T-cell (primary cell): ENCODE data around the gene LMF1. TPM values are rescaled to one million over a fixed set of nuclear protein-coding genes. Genes with fewer than 3 reads are reported as not detected.

Source experiments
- ATAC-seq, 4 experiments: fragments of 200-7000 bp in 3 of 4; fragments of 150-1000 bp in 1 of 4; cut with Tn5 transposase; replicated peaks in 1 of 4; 1 replicate in 3 of 4; 2 replicates in 1 of 4; pipeline ENCODE4 v1.10.0; 2021; ENCODE audit warnings: moderate library complexity in 3 of 4, mild to moderate bottlenecking in 2 of 4, moderate number of reproducible peaks in 1 of 4
- CTCF ChIA-PET, 2 donors: fragments of 300-600 bp; sonication (Branson Sonifier 250); formaldehyde crosslinking; loops; one replicate each; lab custom pipeline; 2022; ENCODE audit warnings: antibody characterized with exemption in 2 of 2; lab: Charles Lee
- POLR2A ChIA-PET, 2 donors: fragments of 300-600 bp; sonication (Branson Sonifier 250); formaldehyde crosslinking; loops; one replicate each; lab custom pipeline; 2022; ENCODE audit warnings: antibody characterized with exemption in 2 of 2; lab: Charles Lee
- DNase-seq, 35 experiments: peaks; one replicate each; pipeline versions ENCODE4 v3.0.0 to v3.0.0-alpha.2; 2013 to 2023
- H3K27ac ChIP-seq: one replicate; pipeline ENCODE4 v1.5.1; 2013; ENCODE audit warnings: low read length
- H3K27me3 ChIP-seq, 2 experiments: replicated peaks in 1 of 2; 1 replicate in 1 of 2; 2 replicates in 1 of 2; pipeline versions ENCODE4 v1.6.1 to v1.7.0; 2013; ENCODE audit warnings: low read length in 1 of 2, mixed read lengths in 1 of 2; ENCODE audit not compliant: control insufficient read depth in 2 of 2, insufficient read depth in 2 of 2; ENCODE audit errors: extremely low read depth in 1 of 2
- H3K36me3 ChIP-seq, 2 donors: 1 replicate in 1 of 2; 2 replicates in 1 of 2; pipeline versions ENCODE4 v1.6.1 to v1.7.0; 2013; ENCODE audit warnings: low read length in 1 of 2; ENCODE audit not compliant: control insufficient read depth in 2 of 2, insufficient read depth in 1 of 2; ENCODE audit errors: extremely low read depth in 1 of 2
- H3K4me1 ChIP-seq, 2 experiments: 1 replicate in 1 of 2; 2 replicates in 1 of 2; pipeline versions ENCODE4 v1.6.1 to v1.7.0; 2013; ENCODE audit warnings: low read length in 2 of 2, mixed read lengths in 1 of 2; ENCODE audit not compliant: insufficient read depth in 2 of 2, control insufficient read depth in 1 of 2; ENCODE audit errors: extremely low read depth in 1 of 2
- H3K4me3 ChIP-seq, 2 donors: 1 replicate in 1 of 2; 2 replicates in 1 of 2; pipeline versions ENCODE4 v1.5.1 to v1.7.0; 2013; ENCODE audit warnings: mild to moderate bottlenecking in 2 of 2, low read length in 1 of 2, moderate library complexity in 1 of 2; ENCODE audit not compliant: control insufficient read depth in 1 of 2; ENCODE audit errors: extremely low read depth in 1 of 2
- H3K9me3 ChIP-seq: 2 replicates; pipeline ENCODE4 v1.7.0; 2013
- H3K27ac Mint-ChIP-seq, 2 donors: one replicate each; pipeline ENCODE4 v1.8.0; 2020 to 2021; ENCODE audit warnings: mild to moderate bottlenecking in 2 of 2, mixed read lengths in 2 of 2
- H3K27me3 Mint-ChIP-seq, 2 donors: one replicate each; pipeline ENCODE4 v1.8.0; 2021 to 2022; ENCODE audit warnings: mixed read lengths in 2 of 2
- H3K36me3 Mint-ChIP-seq: one replicate; pipeline ENCODE4 v1.8.0; 2021; ENCODE audit warnings: mixed read lengths
- H3K4me1 Mint-ChIP-seq, 3 donors: one replicate each; pipeline ENCODE4 v1.8.0; 2020 to 2022; ENCODE audit warnings: mixed read lengths in 3 of 3, mild to moderate bottlenecking in 1 of 3
- H3K4me3 Mint-ChIP-seq, 3 donors: one replicate each; pipeline ENCODE4 v1.8.0; 2020 to 2022; ENCODE audit warnings: mild to moderate bottlenecking in 3 of 3, mixed read lengths in 3 of 3, moderate library complexity in 3 of 3
- H3K9me3 Mint-ChIP-seq, 3 donors: one replicate each; pipeline ENCODE4 v1.8.0; 2020 to 2022; ENCODE audit warnings: mixed read lengths in 3 of 3
- WGBS: methylation state at CpG from one replicate; pipeline ENCODE4 v1.1.5; 2013; ENCODE audit warnings: missing lambda C conversion rate; ENCODE audit not compliant: insufficient coverage; 5-methylcytosine and 5-hydroxymethylcytosine counted together
- total RNA-seq, 35 experiments: library from RNA in 6 of 35; stranded (reverse) in 6 of 35; fragments of 120-200 nt in 1 of 35; gene quantifications; one replicate each; pipeline versions ENCODE4 v1.2.1 to v1.2.4 and lab custom pipeline; 2013 to 2026

The LMF1 gene
- total RNA-seq, 5 donors from 2014 or later (not counting 1 experiment from before 2014, with no cell fraction given), result 46.6 to 59.4 (median 51.1) TPM

GRCh38 chr16:913817-914439 is 56.9 kb downstream of the LMF1 start:
- Mint-ChIP-seq H3K27ac (no peak overlapping the region), H3K4me1 (no peaks in the 10 kb centered on the region), H3K4me3 (no peak overlapping the region), H3K36me3 (peaks cover 17% of the 10 kb centered on the region), H3K27me3 (no peaks in the 10 kb centered on the region), H3K9me3 (no peaks in the 10 kb centered on the region)
- WGBS, result 92% methylated on average over 17 of the region's 26 CpGs
- DNase-seq (no peak), ATAC-seq (no peak)
- Histone ChIP-seq H3K36me3 (peaks cover 17 to 19% of the 10 kb centered on the region in 2 donors), H3K27me3 (no peaks in the 10 kb centered on the region), H3K27ac (no peak overlapping the region), H3K4me3 (no peak overlapping the region), H3K9me3 (no peaks in the 10 kb centered on the region), H3K4me1 (no peaks in the 10 kb centered on the region)
- CTCF ChIA-PET, result no interaction called here
- POLR2A ChIA-PET, result no interaction called here

GRCh38 chr16:912684-913613 is 57.8 kb downstream of the LMF1 start:
- Histone ChIP-seq H3K36me3 (peaks cover 17 to 22% of the 10 kb centered on the region in 2 donors), H3K4me3 (no peak overlapping the region), H3K4me1 (no peaks in the 10 kb centered on the region), H3K27me3 (no peaks in the 10 kb centered on the region), H3K27ac (no peak overlapping the region), H3K9me3 (no peaks in the 10 kb centered on the region)
- no peak for ATAC-seq
- peaks cover 14% of the 10 kb centered on the region for H3K36me3 Mint-ChIP-seq
- H3K27ac Mint-ChIP-seq, result no peak overlapping the region
- ChIA-PET CTCF (no interaction called here), POLR2A (no interaction called here)
- DNase-seq, result no peak
- H3K9me3 Mint-ChIP-seq, result no peaks in the 10 kb centered on the region
- no peaks in the 10 kb centered on the region for H3K27me3 Mint-ChIP-seq
- H3K4me3 Mint-ChIP-seq, result no peak overlapping the region
- 93% methylated on average over 50 of the region's 56 CpGs for WGBS
- no peaks in the 10 kb centered on the region for H3K4me1 Mint-ChIP-seq

- Mint-ChIP-seq H3K9me3 (no peaks in the 10 kb centered on the region), H3K36me3 (peaks cover 14% of the 10 kb centered on the region), H3K27ac (no peak overlapping the region), H3K4me1 (no peaks in the 10 kb centered on the region), H3K27me3 (no peaks in the 10 kb centered on the region), H3K4me3 (no peak overlapping the region)
- Histone ChIP-seq H3K27ac (no peak overlapping the region), H3K9me3 (no peaks in the 10 kb centered on the region), H3K4me1 (no peaks in the 10 kb centered on the region), H3K27me3 (no peaks in the 10 kb centered on the region), H3K36me3 (peaks cover 14 to 21% of the 10 kb centered on the region in 2 donors), H3K4me3 (no peak overlapping the region)
- CTCF ChIA-PET, result no interaction called here
- no peak for ATAC-seq
- POLR2A ChIA-PET, result no interaction called here
- whole genome bisulfite sequencing, result 96% methylated on average over 19 of the region's 19 CpGs
- no peak for DNase-seq
Observed at GRCh38 chr16:912322-912683, 58.5 kb downstream of the LMF1 start.

GRCh38 chr16:911604-912321 is 59.0 kb downstream of the LMF1 start:
- Mint-ChIP-seq H3K27ac (no peak overlapping the region), H3K27me3 (no peaks in the 10 kb centered on the region), H3K36me3 (peaks cover 14% of the 10 kb centered on the region), H3K4me3 (no peak overlapping the region), H3K9me3 (no peaks in the 10 kb centered on the region), H3K4me1 (no peaks in the 10 kb centered on the region)
- no peaks in the 10 kb centered on the region for H3K4me1 ChIP-seq
- H3K9me3 ChIP-seq, result no peaks in the 10 kb centered on the region
- POLR2A ChIA-PET, result no interaction called here
- no peak overlapping the region for H3K27ac ChIP-seq
- no peak overlapping the region for H3K4me3 ChIP-seq
- CTCF ChIA-PET, result no interaction called here
- no peaks in the 10 kb centered on the region for H3K27me3 ChIP-seq
- ATAC-seq (no peak), DNase-seq (no peak)
- WGBS, result 96% methylated on average over 21 of the region's 24 CpGs
- H3K36me3 ChIP-seq, result peaks cover 14 to 21% of the 10 kb centered on the region in 2 donors

GRCh38 chr16:911101-911500 is 59.7 kb downstream of the LMF1 start:
- H3K9me3 Mint-ChIP-seq, result no peaks in the 10 kb centered on the region
- no peaks in the 10 kb centered on the region for H3K27me3 ChIP-seq
- H3K36me3 ChIP-seq, result peaks cover 14 to 24% of the 10 kb centered on the region in 2 donors
- peaks cover 16% of the 10 kb centered on the region for H3K36me3 Mint-ChIP-seq
- no peaks in the 10 kb centered on the region for H3K27me3 Mint-ChIP-seq
- H3K4me3 ChIP-seq, result no peak overlapping the region
- WGBS, result 97% methylated on average over 15 of the region's 15 CpGs
- no peaks in the 10 kb centered on the region for H3K4me1 ChIP-seq
- no peak overlapping the region for H3K27ac Mint-ChIP-seq
- no peak overlapping the region for H3K27ac ChIP-seq
- no peaks in the 10 kb centered on the region for H3K4me1 Mint-ChIP-seq
- POLR2A ChIA-PET, result no interaction called here
- CTCF ChIA-PET, result no interaction called here
- H3K4me3 Mint-ChIP-seq, result no peak overlapping the region
- no peak for DNase-seq
- no peaks in the 10 kb centered on the region for H3K9me3 ChIP-seq
- no peak for ATAC-seq

GRCh38 chr16:910181-910580 is 60.6 kb downstream of the LMF1 start:
- no peak for DNase-seq
- ChIA-PET CTCF (no interaction called here), POLR2A (no interaction called here)
- Mint-ChIP-seq H3K27ac (no peak overlapping the region), H3K9me3 (no peaks in the 10 kb centered on the region), H3K27me3 (no peaks in the 10 kb centered on the region), H3K36me3 (peaks cover 23% of the 10 kb centered on the region), H3K4me1 (no peaks in the 10 kb centered on the region), H3K4me3 (no peak overlapping the region)
- Histone ChIP-seq H3K9me3 (no peaks in the 10 kb centered on the region), H3K4me3 (no peak overlapping the region), H3K27me3 (no peaks in the 10 kb centered on the region), H3K4me1 (no peaks in the 10 kb centered on the region), H3K27ac (no peak overlapping the region), H3K36me3 (peaks cover 14 to 23% of the 10 kb centered on the region in 2 donors)
- ATAC-seq, result no peak
- 97% methylated on average over 14 of the region's 20 CpGs for WGBS
